Bronchial epithelial cell (primary cell): ENCODE results near the gene FLNB. TPM values are rescaled to one million over a fixed set of nuclear protein-coding genes. Genes with fewer than 3 reads are reported as not detected.
A peak's percentile ranks its signal among the peaks of the same experiment; 100 is the strongest.

ENCODE experiments used
- DNase-seq: peaks from one replicate; pipeline ENCODE4 v3.0.0-alpha.2; 2010; ENCODE audit warnings: low read depth
- FAIRE-seq: peaks from 2 replicates; lab custom pipeline; 2011; peaks lifted over from hg19 to GRCh38; lab: Jason Lieb, UNC
- H3K27me3 ChIP-seq: 2 replicates; pipeline ENCODE4 v1.5.1; 2011; ENCODE audit warnings: low read length; ENCODE audit not compliant: control insufficient read depth, insufficient read depth
- H3K36me3 ChIP-seq: 2 replicates; pipeline ENCODE4 v1.5.1; 2011; ENCODE audit warnings: low read length; ENCODE audit not compliant: control insufficient read depth, insufficient read depth
- H3K4me3 ChIP-seq: 2 replicates; pipeline ENCODE4 v1.5.1; 2011; ENCODE audit warnings: mild to moderate bottlenecking, low read depth, low read length, control low read depth
- CTCF ChIP-seq: IDR thresholded peaks from 2 replicates; pipeline ENCODE4 v1.5.1; 2011; ENCODE audit warnings: mild to moderate bottlenecking, moderate library complexity, low read length, control low read depth, inconsistent platforms; ENCODE audit not compliant: insufficient read depth, severe bottlenecking
- total RNA-seq: library from RNA; depleted of rRNA; stranded (reverse); fragments of >200 nt; gene quantifications from 2 replicates; pipeline ENCODE4 v1.2.1, GENCODE V29; 2014

The FLNB gene
- total RNA-seq, 1 donor from 2014 or later: 822 TPM

DNA sequence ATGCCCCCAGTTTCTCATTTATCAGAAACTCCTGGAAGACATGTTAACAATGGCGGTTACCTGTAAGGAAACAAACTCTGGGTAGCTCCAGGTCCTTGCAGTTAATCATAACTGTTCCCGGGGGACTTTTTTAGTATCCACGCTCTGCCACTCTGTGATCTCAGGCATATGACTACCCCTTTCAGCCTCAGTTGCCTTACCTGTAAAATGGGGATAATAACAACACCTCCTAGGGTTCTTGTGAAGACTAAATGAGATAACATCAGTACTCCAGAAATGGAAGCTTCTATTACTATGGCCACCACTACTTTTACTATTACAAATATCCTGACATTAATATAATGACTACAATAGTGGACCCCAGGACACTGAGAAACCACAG lies 7.1 kb upstream of the FLNB start:
- TF ChIP-seq CTCF: no peak
- no peaks in the 10 kb centered on the region for H3K36me3 ChIP-seq
- no peak for FAIRE-seq

DNA sequence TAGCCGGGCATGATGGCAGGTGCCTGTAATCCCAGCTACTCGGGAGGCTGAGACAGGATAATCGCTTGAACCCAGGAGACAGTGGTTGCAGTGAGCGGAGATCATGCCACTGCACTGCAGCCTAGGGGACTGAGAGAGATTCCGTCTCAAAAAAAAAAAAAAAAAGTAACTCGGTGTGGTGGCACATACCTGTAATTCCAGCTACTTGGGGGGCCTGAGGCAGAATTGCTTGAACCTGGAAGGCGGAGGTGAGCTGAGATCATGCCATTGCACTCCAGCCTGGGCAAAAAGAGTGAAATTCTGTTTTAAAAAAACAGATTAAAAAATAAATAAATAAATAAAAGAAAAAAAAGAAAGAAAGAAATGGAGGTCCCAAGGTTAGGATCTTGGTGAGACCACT lies 6.2 kb upstream of the FLNB start:
- no peaks in the 10 kb centered on the region for H3K36me3 ChIP-seq
- no peak overlapping the region for H3K4me3 ChIP-seq
- no peak for FAIRE-seq
- TF ChIP-seq CTCF: no peak
- H3K27me3 ChIP-seq: no peaks in the 10 kb centered on the region
- DNase-seq: no peak

More for the DNA sequence above, 7.1 kb upstream of the FLNB start:
- no peaks in the 10 kb centered on the region for H3K27me3 ChIP-seq
- no peak for DNase-seq
- H3K4me3 ChIP-seq: no peak overlapping the region

GRCh38 chr3:58003093-58003492 lies 5.1 kb upstream of the FLNB start:
- no peak overlapping the region for H3K4me3 ChIP-seq
- H3K36me3 ChIP-seq: no peaks in the 10 kb centered on the region
- no peak for TF ChIP-seq CTCF
- H3K27me3 ChIP-seq: no peaks in the 10 kb centered on the region
- DNase-seq: no peak
- no peak for FAIRE-seq

DNA sequence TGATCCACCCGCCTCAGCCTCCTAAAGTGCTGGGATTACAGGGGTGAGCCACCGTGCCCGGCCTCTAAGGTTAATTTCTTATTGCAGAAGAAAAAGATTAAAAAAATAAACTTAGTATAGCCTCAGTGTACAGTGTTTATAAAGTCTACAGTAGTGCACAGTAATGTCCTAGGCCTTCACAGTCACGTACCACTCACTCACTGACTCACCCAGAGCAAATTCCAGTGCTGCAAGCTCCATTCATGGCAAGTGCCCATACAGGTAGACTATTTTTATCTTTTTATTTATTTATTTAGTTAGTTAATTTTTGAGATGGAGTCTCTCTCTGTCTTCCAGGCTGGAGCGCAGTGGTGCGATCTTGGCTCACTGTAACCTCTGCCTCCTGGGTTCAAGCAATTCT lies 3.2 kb upstream of the FLNB start:
- no peaks in the 10 kb centered on the region for H3K27me3 ChIP-seq
- FAIRE-seq (no peak), DNase-seq (peak; percentile 93)
- H3K36me3 ChIP-seq: no peaks in the 10 kb centered on the region
- no peak for TF ChIP-seq CTCF
- no peak overlapping the region for H3K4me3 ChIP-seq

GRCh38 chr3:58005669-58006068 lies 2.6 kb upstream of the FLNB start:
- Histone ChIP-seq H3K27me3 (no peaks in the 10 kb centered on the region), H3K36me3 (no peaks in the 10 kb centered on the region), H3K4me3 (no peak overlapping the region)
- TF ChIP-seq CTCF: no peak
- DNase-seq (peak; percentile 99), FAIRE-seq (peak; percentile 84)

DNA sequence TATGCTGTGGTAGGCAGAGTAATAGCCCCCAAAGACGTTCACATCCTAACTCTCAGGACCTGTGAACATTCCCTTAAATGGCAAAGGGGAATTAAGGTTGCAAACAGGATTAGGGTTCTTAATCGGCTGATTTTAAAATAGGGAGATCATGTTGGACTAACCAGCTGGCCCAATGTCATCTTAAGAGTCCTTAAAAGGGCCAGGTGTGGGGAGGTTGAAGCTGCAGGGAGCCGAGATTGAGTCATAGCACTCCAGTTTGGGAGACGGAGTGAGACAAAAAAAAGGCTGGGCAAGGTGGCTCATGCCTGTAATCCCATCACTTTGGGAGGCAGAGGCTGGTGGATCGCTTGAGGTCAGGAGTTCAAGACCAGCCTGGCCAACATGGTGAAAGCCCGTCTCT lies 1.6 kb upstream of the FLNB start:
- DNase-seq: peak; percentile 69
- H3K36me3 ChIP-seq: peaks cover under 1% of the 10 kb centered on the region
- no peak overlapping the region for H3K4me3 ChIP-seq
- FAIRE-seq: no peak
- H3K27me3 ChIP-seq: no peaks in the 10 kb centered on the region
- TF ChIP-seq CTCF: no peak
